ENCODE data around the gene PPP1R12A. TPM values are rescaled to one million over a fixed set of nuclear protein-coding genes. Genes with fewer than 3 reads are reported as not detected.

The PPP1R12A gene
- total RNA-seq, 4 donors from 2014 or later, result 181 to 286 (median 243) TPM

DNA sequence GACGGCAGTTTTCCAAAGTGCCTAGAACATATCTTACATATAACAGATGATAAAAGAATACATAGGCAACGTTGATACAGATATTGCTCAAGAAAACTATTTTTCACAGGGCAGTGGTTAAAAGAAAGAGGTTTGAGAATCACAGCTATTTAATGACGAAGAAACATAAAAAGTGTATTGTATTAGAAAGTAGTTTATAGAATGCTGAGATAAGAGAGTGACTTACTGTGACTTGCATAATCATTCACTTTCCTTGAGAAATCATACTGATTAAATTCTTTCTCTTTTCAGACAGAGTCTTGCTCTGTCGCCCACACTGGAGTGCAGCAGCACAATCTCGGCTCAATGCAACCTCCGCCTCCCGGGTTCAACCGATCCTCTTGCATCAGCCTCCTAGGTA is 57.7 kb downstream of the PPP1R12A start:
- intact Hi-C loops (cut with DNase I; ENCODE audit: low total_unique reads), result no loop called here
- Histone ChIP-seq H3K4me1 (peaks cover 3 to 5% of the 10 kb centered on the region in 2 donors), H3K36me3 (no peaks in the 10 kb centered on the region), H3K9me3 (no peaks in the 10 kb centered on the region), H3K27me3 (no peaks in the 10 kb centered on the region), H3K4me3 (no peak overlapping the region), H3K27ac (no peak overlapping the region)
- no peak for DNase-seq
- TF ChIP-seq CTCF (IDR thresholded peaks at IDR 0.05), result no peak
- TF ChIP-seq POLR2A (IDR thresholded peaks at IDR 0.05), result no peak

DNA sequence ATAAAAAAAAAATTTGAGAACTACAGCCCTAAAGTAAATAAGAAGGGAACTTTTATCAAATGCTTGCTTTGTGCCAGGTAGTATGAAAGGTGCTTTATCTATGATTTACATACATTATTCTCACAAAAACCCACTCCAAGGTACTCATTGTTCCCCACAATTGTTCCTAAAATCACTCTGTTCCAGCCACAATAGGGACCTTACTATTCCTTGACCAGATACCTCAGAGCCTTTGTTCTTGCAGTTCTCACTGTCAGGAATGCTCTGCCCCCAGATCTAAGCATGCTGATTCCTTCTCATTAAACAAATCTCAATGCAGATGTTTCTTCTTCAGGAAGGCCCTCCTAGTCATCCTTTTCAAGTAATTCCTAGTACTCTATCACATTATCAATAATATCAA is 60.2 kb downstream of the PPP1R12A start:
- DNase-seq, result no peak
- intact Hi-C loops (cut with DNase I; ENCODE audit: low total_unique reads), result no loop called here
- H3K4me1 ChIP-seq, result no peaks in the 10 kb centered on the region
- no peaks in the 10 kb centered on the region for H3K27me3 ChIP-seq
- H3K36me3 ChIP-seq, result no peaks in the 10 kb centered on the region
- H3K4me3 ChIP-seq, result no peak overlapping the region
- TF ChIP-seq CTCF (IDR thresholded peaks at IDR 0.05), result no peak
- TF ChIP-seq POLR2A (IDR thresholded peaks at IDR 0.05), result no peak
- no peak overlapping the region for H3K27ac ChIP-seq
- H3K9me3 ChIP-seq, result no peaks in the 10 kb centered on the region

- no peak overlapping the region for H3K27ac ChIP-seq
- no peaks in the 10 kb centered on the region for H3K4me1 ChIP-seq
- TF ChIP-seq CTCF (IDR thresholded peaks at IDR 0.05) (no peak), POLR2A (IDR thresholded peaks at IDR 0.05) (no peak)
- no peaks in the 10 kb centered on the region for H3K27me3 ChIP-seq
- no peak overlapping the region for H3K4me3 ChIP-seq
- intact Hi-C loops (cut with DNase I; ENCODE audit: low total_unique reads), result no loop called here
- no peaks in the 10 kb centered on the region for H3K36me3 ChIP-seq
- DNase-seq, result no peak
- H3K9me3 ChIP-seq, result no peaks in the 10 kb centered on the region
Measured at GRCh38 chr12:79873201-79873600, 61.7 kb downstream of the PPP1R12A start.

DNA sequence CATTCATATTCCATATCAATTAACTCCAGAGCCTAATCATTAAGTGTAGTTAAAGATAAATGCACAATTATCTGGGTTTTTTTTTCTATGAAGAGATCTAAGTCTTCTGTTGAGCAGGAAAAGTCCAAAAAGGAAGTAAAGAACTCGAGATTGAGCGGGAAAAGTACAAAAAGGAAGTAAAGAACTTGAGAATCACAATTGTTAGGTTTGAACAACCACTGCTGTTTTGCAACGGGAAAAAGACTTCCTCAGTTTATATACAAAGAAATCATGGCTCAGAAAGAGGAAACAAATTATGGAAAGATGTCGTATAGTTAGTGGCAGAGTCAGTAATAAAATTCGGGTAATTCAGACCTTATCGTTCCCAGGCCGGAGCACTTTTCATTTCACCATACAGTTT is 63.3 kb downstream of the PPP1R12A start:
- no peak for TF ChIP-seq POLR2A (IDR thresholded peaks at IDR 0.05)
- TF ChIP-seq CTCF (IDR thresholded peaks at IDR 0.05), result no peak
- no peaks in the 10 kb centered on the region for H3K27me3 ChIP-seq
- no peak overlapping the region for H3K4me3 ChIP-seq
- H3K4me1 ChIP-seq, result no peaks in the 10 kb centered on the region
- H3K27ac ChIP-seq, result peak overlapping the region in 1 of 2 donors; percentile 19
- intact Hi-C loops (cut with DNase I; ENCODE audit: low total_unique reads), result no loop called here
- H3K9me3 ChIP-seq, result no peaks in the 10 kb centered on the region
- H3K36me3 ChIP-seq, result no peaks in the 10 kb centered on the region
- DNase-seq, result no peak

- H3K4me3 ChIP-seq, result no peak overlapping the region
- H3K27me3 ChIP-seq, result no peaks in the 10 kb centered on the region
- intact Hi-C loops (cut with DNase I; ENCODE audit: low total_unique reads), result no loop called here
- H3K9me3 ChIP-seq, result no peaks in the 10 kb centered on the region
- no peak for DNase-seq
- peak overlapping the region in 1 of 2 donors; percentile 19 for H3K27ac ChIP-seq
- TF ChIP-seq POLR2A (IDR thresholded peaks at IDR 0.05) (no peak), CTCF (IDR thresholded peaks at IDR 0.05) (no peak)
- no peaks in the 10 kb centered on the region for H3K36me3 ChIP-seq
- no peaks in the 10 kb centered on the region for H3K4me1 ChIP-seq
Measured at GRCh38 chr12:79870916-79871315, 64.0 kb downstream of the PPP1R12A start.
